Body of pancreas (tissue), 4 donors: ENCODE data around the gene ZP1.

Experiments used
- CTCF ChIP-seq, 7 experiments: fragments of 450-650 bp in 4 of 7; fragments of 200-600 bp in 3 of 7; sonication (generic) in 3 of 7; IDR thresholded peaks; one replicate each; pipeline ENCODE4 v1.5.1; 2016 to 2019; ENCODE audit warnings: antibody characterized with exemption in 7 of 7
- POLR2A ChIP-seq, 3 donors: fragments of 450-650 bp; IDR thresholded peaks; one replicate each; pipeline ENCODE4 v1.6.1; 2016; ENCODE audit warnings: antibody characterized with exemption in 3 of 3, mild to moderate bottlenecking in 2 of 3

DNA sequence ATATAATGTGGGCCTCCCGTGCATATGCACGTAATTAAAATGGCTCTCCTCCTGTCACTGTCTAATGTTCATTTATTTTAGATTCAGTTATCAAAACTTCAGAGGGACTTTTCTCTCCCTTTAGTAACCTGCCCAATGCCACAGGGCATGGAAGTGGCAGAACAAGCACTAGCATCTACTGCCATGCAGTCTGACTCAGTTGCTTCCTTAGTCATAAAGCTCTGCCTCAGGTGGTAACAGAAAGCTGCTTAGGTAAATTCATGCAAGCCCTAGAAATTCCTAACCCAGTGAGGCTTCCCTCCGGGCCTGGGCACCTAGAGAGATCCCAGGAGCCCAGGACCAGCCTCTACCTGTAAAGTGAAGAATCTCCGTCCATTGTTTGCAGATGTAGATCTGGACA, 30.2 kb downstream of the ZP1 start:
- TF ChIP-seq CTCF (IDR thresholded peaks at IDR 0.05) = no peak
- TF ChIP-seq POLR2A (IDR thresholded peaks at IDR 0.05) = no peak
